ENCODE measurements around the gene LRRC9. TPM values are rescaled to one million over a fixed set of nuclear protein-coding genes. Genes with fewer than 3 reads are reported as not detected.

Gene LRRC9
- total RNA-seq, 2 experiments from 2014 or later, result not detected

Other genes starting within 250 kb of the LRRC9 start
- not detected for gene RTN1, start 49.4 kb upstream of the LRRC9 start, total RNA-seq
- 10 to 100 TPM; 27.0 to 27.6 TPM for gene PCNX4, start 171.8 kb downstream of the LRRC9 start, total RNA-seq
- 10 to 100 TPM; 27.9 to 46.3 TPM for gene DHRS7, start 245.3 kb downstream of the LRRC9 start, total RNA-seq

All from activated CD4-positive, alpha-beta T cell treated with anti-CD3 and anti-CD28 coated beads for 36 hours (primary cell).